GM23248 (cell line): Measurements from ENCODE around the gene RIT2.

Experiments used
- EZH2 ChIP-seq: fragments of 200-600 bp; sonication (generic); IDR thresholded peaks from 2 replicates; pipeline ENCODE4 v1.6.1; 2018; ENCODE audit warnings: antibody characterized with exemption, mild to moderate bottlenecking; ENCODE audit not compliant: insufficient read depth, poor library complexity, severe bottlenecking
- EZH2phosphoT487 ChIP-seq: fragments of 200-600 bp; sonication (generic); IDR thresholded peaks from 2 replicates; pipeline ENCODE4 v1.6.1; 2018; ENCODE audit warnings: antibody characterized with exemption, moderate library complexity, mild to moderate bottlenecking, low read depth; ENCODE audit not compliant: insufficient read depth

GRCh38 chr18:42752916-42753315 is 362.6 kb downstream of the RIT2 start:
- TF ChIP-seq EZH2 (no peak), EZH2phosphoT487 (no peak)
